Muscle layer of duodenum (tissue), 2 donors: ENCODE data around the gene IP6K3.
A peak's percentile ranks its signal among the peaks of the same experiment; 100 is the strongest.

Experiments
- H3K27ac ChIP-seq: one replicate; pipeline ENCODE4 v1.7.0; 2013; ENCODE audit warnings: mild to moderate bottlenecking, low read length
- H3K27me3 ChIP-seq: one replicate; pipeline ENCODE4 v1.7.0; 2013; ENCODE audit warnings: low read depth, mild to moderate bottlenecking, control low read depth, low read length
- H3K36me3 ChIP-seq, 2 donors: one replicate each; pipeline ENCODE4 v1.7.0; 2013; ENCODE audit warnings: low read length in 2 of 2, control low read depth in 1 of 2, mild to moderate bottlenecking in 1 of 2; ENCODE audit not compliant: insufficient read depth in 2 of 2, control insufficient read depth in 1 of 2
- H3K4me1 ChIP-seq, 2 donors: one replicate each; pipeline ENCODE4 v1.7.0; 2013; ENCODE audit warnings: low read length in 2 of 2, mild to moderate bottlenecking in 2 of 2, control low read depth in 1 of 2, moderate library complexity in 1 of 2; ENCODE audit not compliant: insufficient read depth in 2 of 2, control insufficient read depth in 1 of 2
- H3K4me3 ChIP-seq, 2 donors: one replicate each; pipeline ENCODE4 v1.7.0; 2013; ENCODE audit warnings: low read length in 2 of 2, low read depth in 1 of 2, mild to moderate bottlenecking in 1 of 2
- H3K9me3 ChIP-seq, 2 donors: one replicate each; pipeline ENCODE4 v1.7.0; 2013; ENCODE audit warnings: low read length in 2 of 2, control low read depth in 1 of 2, mild to moderate bottlenecking in 1 of 2; ENCODE audit not compliant: control insufficient read depth in 1 of 2
- donor health status: healthy.

The IP6K3 gene

GRCh38 chr6:33717934-33718455, 28.7 kb downstream of the IP6K3 start:
- Histone ChIP-seq H3K4me3 (no peak overlapping the region), H3K27me3 (no peaks in the 10 kb centered on the region), H3K4me1 (peaks cover 0 to 13% of the 10 kb centered on the region in 2 donors), H3K27ac (peak overlapping the region; percentile 64), H3K36me3 (no peaks in the 10 kb centered on the region), H3K9me3 (no peaks in the 10 kb centered on the region)

- Histone ChIP-seq H3K36me3 (no peaks in the 10 kb centered on the region), H3K27ac (no peak overlapping the region), H3K9me3 (no peaks in the 10 kb centered on the region), H3K4me3 (no peak overlapping the region), H3K27me3 (no peaks in the 10 kb centered on the region), H3K4me1 (peaks cover 0 to 13% of the 10 kb centered on the region in 2 donors)
Observed at GRCh38 chr6:33716890-33717632, 29.6 kb downstream of the IP6K3 start.

DNA sequence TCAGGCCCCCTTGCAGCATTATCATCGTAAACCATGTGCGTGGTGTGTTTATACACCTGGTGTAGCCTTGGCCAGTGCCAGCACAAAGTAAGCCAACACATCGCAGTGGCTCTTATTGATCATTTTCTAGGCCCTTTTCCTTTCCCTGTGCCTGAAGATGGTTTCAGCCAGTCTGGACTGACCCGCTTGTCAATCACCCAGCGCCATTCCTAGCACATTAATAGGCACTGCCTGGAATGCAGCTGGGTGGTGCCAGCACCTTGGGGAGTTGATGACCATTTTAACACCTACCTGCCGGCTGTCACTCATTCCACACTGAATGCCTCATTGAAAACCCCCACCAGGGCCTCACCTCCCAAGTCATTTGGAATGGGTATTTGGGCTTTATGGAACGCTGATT, 30.3 kb downstream of the IP6K3 start:
- Histone ChIP-seq H3K9me3 (no peaks in the 10 kb centered on the region), H3K4me1 (peaks cover 0 to 13% of the 10 kb centered on the region in 2 donors), H3K4me3 (no peak overlapping the region), H3K27me3 (no peaks in the 10 kb centered on the region), H3K36me3 (no peaks in the 10 kb centered on the region), H3K27ac (no peak overlapping the region)

GRCh38 chr6:33714385-33715040, 32.2 kb downstream of the IP6K3 start:
- Histone ChIP-seq H3K9me3 (no peaks in the 10 kb centered on the region), H3K27me3 (no peaks in the 10 kb centered on the region), H3K4me1 (peaks cover 7 to 30% of the 10 kb centered on the region in 2 donors), H3K27ac (no peak overlapping the region), H3K36me3 (no peaks in the 10 kb centered on the region), H3K4me3 (no peak overlapping the region)

GRCh38 chr6:33713786-33714185, 32.9 kb downstream of the IP6K3 start:
- no peaks in the 10 kb centered on the region for H3K9me3 ChIP-seq
- H3K4me1 ChIP-seq = peaks cover 7 to 31% of the 10 kb centered on the region in 2 donors
- H3K27ac ChIP-seq = no peak overlapping the region
- H3K4me3 ChIP-seq = no peak overlapping the region
- H3K36me3 ChIP-seq = no peaks in the 10 kb centered on the region
- H3K27me3 ChIP-seq = no peaks in the 10 kb centered on the region

- H3K4me3 ChIP-seq = no peak overlapping the region
- H3K27ac ChIP-seq = no peak overlapping the region
- H3K36me3 ChIP-seq = peaks cover 0 to under 1% of the 10 kb centered on the region in 2 donors
- H3K4me1 ChIP-seq = peaks cover 7 to 24% of the 10 kb centered on the region in 2 donors
- H3K9me3 ChIP-seq = no peaks in the 10 kb centered on the region
- no peaks in the 10 kb centered on the region for H3K27me3 ChIP-seq
Observed at GRCh38 chr6:33712914-33713313, 33.8 kb downstream of the IP6K3 start.

- H3K4me3 ChIP-seq = peak within 1 kb of the TSS; percentile 76 to 81
- H3K27ac ChIP-seq = peak within 1 kb of the TSS; percentile 92
- H3K9me3 ChIP-seq = no peaks in the 10 kb centered on the region
- H3K27me3 ChIP-seq = no peaks in the 10 kb centered on the region
- H3K4me1 ChIP-seq = peaks cover 7 to 18% of the 10 kb centered on the region in 2 donors
- H3K36me3 ChIP-seq = peaks cover 0 to 5% of the 10 kb centered on the region in 2 donors
Observed at GRCh38 chr6:33711140-33712129, 35.3 kb downstream of the IP6K3 start, which contains the start of gene UQCC2. TSS of gene UQCC2 (minus strand) at chr6:33711700. CDS start at chr6:33711686, 14 bp downstream.

DNA sequence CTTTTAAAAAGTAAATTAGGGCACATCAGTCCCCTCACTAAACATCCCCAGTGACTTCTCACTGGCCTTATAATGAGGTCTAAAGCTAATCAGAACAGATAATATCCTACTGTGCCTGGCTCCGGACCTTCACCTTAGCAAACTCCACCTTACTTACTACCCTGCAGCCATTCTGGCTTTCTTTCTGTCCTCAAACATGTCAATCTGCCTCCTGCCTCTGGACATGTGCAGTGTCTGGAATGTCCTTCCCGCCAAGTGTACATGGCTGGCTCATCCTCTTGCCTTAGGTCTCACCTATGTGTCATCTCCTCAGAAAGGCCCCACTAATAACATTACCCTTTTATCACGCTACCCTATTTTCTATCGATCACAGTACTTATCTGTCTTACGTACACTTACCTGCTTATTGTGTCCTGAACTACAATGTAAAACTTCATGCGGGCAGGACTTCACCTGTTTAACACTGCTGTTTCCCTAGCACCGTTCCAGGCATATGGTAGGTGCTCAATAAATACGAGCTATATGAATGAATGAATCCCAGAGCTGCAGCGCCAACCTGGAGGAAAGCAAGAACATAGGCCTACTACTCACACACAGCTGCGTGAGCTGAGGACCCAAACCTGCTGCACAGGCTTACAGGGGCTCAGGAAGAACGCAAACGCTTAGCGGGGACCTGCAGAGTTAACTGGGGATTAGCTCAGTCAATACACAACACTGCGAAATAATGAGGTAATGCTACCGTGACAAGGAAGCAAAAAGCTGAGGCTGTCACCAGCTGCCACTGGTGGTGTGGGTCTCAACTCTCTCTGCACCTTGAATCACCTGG, 36.2 kb downstream of the IP6K3 start:
- Histone ChIP-seq H3K4me3 (peak overlapping the region; percentile 76 to 81), H3K27me3 (no peaks in the 10 kb centered on the region), H3K27ac (peak overlapping the region; percentile 92), H3K36me3 (peaks cover 0 to 5% of the 10 kb centered on the region in 2 donors), H3K9me3 (no peaks in the 10 kb centered on the region), H3K4me1 (peaks cover 7 to 18% of the 10 kb centered on the region in 2 donors)

GRCh38 chr6:33709605-33710295, 37.0 kb downstream of the IP6K3 start:
- Histone ChIP-seq H3K27me3 (no peaks in the 10 kb centered on the region), H3K9me3 (no peaks in the 10 kb centered on the region), H3K4me1 (peaks cover 7 to 18% of the 10 kb centered on the region in 2 donors), H3K27ac (no peak overlapping the region), H3K4me3 (no peak overlapping the region), H3K36me3 (peaks cover 0 to 5% of the 10 kb centered on the region in 2 donors)
